SH-SY5Y (cell line): ENCODE measurements around the gene GULP1.

Source experiments
- GATA2 ChIP-seq: IDR thresholded peaks from 2 replicates; pipeline ENCODE4 v1.6.1; 2011; ENCODE audit warnings: mild to moderate bottlenecking, low read depth, low read length
- GATA3 ChIP-seq: IDR thresholded peaks from 2 replicates; pipeline ENCODE4 v1.6.1; 2011; ENCODE audit warnings: low read depth, mild to moderate bottlenecking, low read length, moderate library complexity

GRCh38 chr2:188440849-188441248, 149.2 kb downstream of the GULP1 start:
- no peak for TF ChIP-seq GATA2
- no peak for TF ChIP-seq GATA3
